ENCODE data around the gene CCNJL. TPM values are rescaled to one million over a fixed set of nuclear protein-coding genes. Genes with fewer than 3 reads are reported as not detected.

The CCNJL gene
- polyA plus RNA-seq, 1 donor (not counting 4 experiments of a cell fraction or from before 2014, with no cell fraction given) = 1.6 TPM

GRCh38 chr5:160235731-160236130 is 76.6 kb downstream of the CCNJL start:
- Histone ChIP-seq H3K27me3 (ENCODE audit: control insufficient read depth, extremely low read depth, insufficient read depth, low read length) (no peaks in the 10 kb centered on the region), H3K4me1 (ENCODE audit: control insufficient read depth, extremely low read depth, insufficient read depth, low read length) (peaks cover 8% of the 10 kb centered on the region), H3K9ac (ENCODE audit: control insufficient read depth, extremely low read depth, insufficient read depth, low read length) (no peak overlapping the region), H3K9me1 (ENCODE audit: control insufficient read depth, extremely low read depth, insufficient read depth, low read length) (no peaks in the 10 kb centered on the region), H3K4me2 (ENCODE audit: control insufficient read depth, extremely low read depth, insufficient read depth, low read depth, low read length) (no peak overlapping the region), H3K27ac (ENCODE audit: control insufficient read depth, insufficient read depth, low read length) (no peak overlapping the region), H4K20me1 (ENCODE audit: control insufficient read depth, extremely low read depth, insufficient read depth, low read length) (no peaks in the 10 kb centered on the region), H3K79me2 (ENCODE audit: control insufficient read depth, insufficient read depth, low read length) (no peaks in the 10 kb centered on the region), H3K36me3 (ENCODE audit: control insufficient read depth in 2 of 2, extremely low read depth in 1 of 2, insufficient read depth in 2 of 2, low read length in 2 of 2) (no peaks in the 10 kb centered on the region), H3K9me3 (ENCODE audit: control insufficient read depth, low read depth, low read length) (no peaks in the 10 kb centered on the region), H2AFZ (ENCODE audit: control insufficient read depth, low read length) (no peak overlapping the region), H3K4me3 (ENCODE audit: control insufficient read depth in 2 of 3, extremely low read depth in 1 of 3, insufficient read depth in 2 of 3, low read depth in 1 of 3, low read length in 3 of 3) (no peak overlapping the region)
- no peak for DNase-seq (ENCODE audit: low read depth, low spot score)
- TF ChIP-seq EZH2 (IDR thresholded peaks at IDR 0.05; ENCODE audit: low read length) (no peak), CTCF (optimal IDR thresholded peaks at IDR 0.05 in 1 of 3, IDR thresholded peaks at IDR 0.05 in 1 of 3, conservative IDR thresholded peaks at IDR 0.05 in 1 of 3; ENCODE audit: extremely low read depth in 1 of 3, insufficient read depth in 2 of 3, low read length in 3 of 3) (no peak)
- FAIRE-seq = no peak
- dilution Hi-C loops (cut with MboI; ENCODE audit: extremely low pct_ligation_motif_present, low sequenced_read_pairs) = no loop called here

GRCh38 chr5:160233215-160233614 is 79.1 kb downstream of the CCNJL start:
- Histone ChIP-seq H3K27ac (ENCODE audit: control insufficient read depth, insufficient read depth, low read length) (no peak overlapping the region), H3K4me1 (ENCODE audit: control insufficient read depth, extremely low read depth, insufficient read depth, low read length) (peaks cover 9% of the 10 kb centered on the region)
- peak; percentile 59 for FAIRE-seq

More at GRCh38 chr5:160233215-160233614, 79.1 kb downstream of the CCNJL start:
- H2AFZ ChIP-seq (ENCODE audit: control insufficient read depth, low read length) = no peak overlapping the region
- no peaks in the 10 kb centered on the region for H3K79me2 ChIP-seq (ENCODE audit: control insufficient read depth, insufficient read depth, low read length)
- H3K9ac ChIP-seq (ENCODE audit: control insufficient read depth, extremely low read depth, insufficient read depth, low read length) = no peak overlapping the region
- H3K27me3 ChIP-seq (ENCODE audit: control insufficient read depth, extremely low read depth, insufficient read depth, low read length) = no peaks in the 10 kb centered on the region
- dilution Hi-C loops (cut with MboI; ENCODE audit: extremely low pct_ligation_motif_present, low sequenced_read_pairs) = no loop called here
- no peaks in the 10 kb centered on the region for H3K9me3 ChIP-seq (ENCODE audit: control insufficient read depth, low read depth, low read length)
- no peak for TF ChIP-seq CTCF (optimal IDR thresholded peaks at IDR 0.05 in 1 of 3, IDR thresholded peaks at IDR 0.05 in 1 of 3, conservative IDR thresholded peaks at IDR 0.05 in 1 of 3; ENCODE audit: extremely low read depth in 1 of 3, insufficient read depth in 2 of 3, low read length in 3 of 3)
- no peak for TF ChIP-seq EZH2 (IDR thresholded peaks at IDR 0.05; ENCODE audit: low read length)
- no peaks in the 10 kb centered on the region for H3K36me3 ChIP-seq (ENCODE audit: control insufficient read depth in 2 of 2, extremely low read depth in 1 of 2, insufficient read depth in 2 of 2, low read length in 2 of 2)
- H3K4me2 ChIP-seq (ENCODE audit: control insufficient read depth, extremely low read depth, insufficient read depth, low read depth, low read length) = no peak overlapping the region
- no peaks in the 10 kb centered on the region for H3K9me1 ChIP-seq (ENCODE audit: control insufficient read depth, extremely low read depth, insufficient read depth, low read length)
- no peaks in the 10 kb centered on the region for H4K20me1 ChIP-seq (ENCODE audit: control insufficient read depth, extremely low read depth, insufficient read depth, low read length)
- DNase-seq (ENCODE audit: low read depth, low spot score) = peak; percentile 33
- no peak overlapping the region for H3K4me3 ChIP-seq (ENCODE audit: control insufficient read depth in 2 of 3, extremely low read depth in 1 of 3, insufficient read depth in 2 of 3, low read depth in 1 of 3, low read length in 3 of 3)

All from keratinocyte (primary cell).